SK-N-DZ (cell line): ENCODE measurements around the gene GLG1.
"Not testable (repeated sequence)": the region's sequence is repeated elsewhere in the genome, so short reads cannot be mapped to it uniquely, and the experiment has no call there.

Experiments used
- DNase-seq: peaks from one replicate; pipeline ENCODE4 v3.0.0-alpha.2; 2015; ENCODE audit warnings: low spot score

The GLG1 gene

DNA sequence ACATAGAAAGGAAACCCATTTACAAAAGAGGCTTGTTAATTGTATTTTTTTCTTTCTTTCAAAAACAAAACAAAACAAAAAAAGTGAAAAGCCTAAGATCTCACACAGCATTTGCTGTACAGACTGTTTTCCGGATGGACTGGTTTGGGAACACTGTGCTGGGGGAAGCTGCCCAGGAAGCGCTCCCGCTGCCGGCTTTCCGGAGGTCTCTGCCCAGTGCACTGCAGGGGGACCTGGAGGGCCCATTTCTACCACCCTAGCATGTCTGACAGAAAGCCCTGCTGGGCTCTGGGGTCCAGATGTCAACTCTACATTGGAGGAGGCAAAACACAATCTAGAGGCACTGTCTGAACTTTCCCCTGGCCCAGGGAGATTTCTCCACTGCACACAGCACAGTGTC, 159.3 kb downstream of the GLG1 start:
- DNase-seq, result no peak

DNA sequence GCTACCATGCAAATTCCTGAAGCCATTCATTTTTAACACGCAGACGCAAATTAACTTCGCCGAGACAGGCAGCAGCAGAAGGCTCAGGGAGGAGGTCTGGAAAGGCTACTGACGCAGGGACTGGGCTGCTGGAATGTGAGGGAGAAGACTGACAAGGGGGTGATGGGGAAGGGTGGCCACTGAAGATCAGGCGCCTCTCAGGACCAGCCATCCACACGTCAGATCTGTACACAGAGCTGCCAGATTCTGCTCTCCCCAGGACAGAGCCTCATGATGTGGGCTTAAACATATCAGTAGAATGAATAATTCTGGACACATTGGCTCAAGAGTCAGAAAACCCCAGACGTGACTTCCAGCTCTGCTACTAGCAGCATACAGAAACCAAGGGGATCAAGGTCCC, 160.0 kb downstream of the GLG1 start:
- DNase-seq, result no peak

DNA sequence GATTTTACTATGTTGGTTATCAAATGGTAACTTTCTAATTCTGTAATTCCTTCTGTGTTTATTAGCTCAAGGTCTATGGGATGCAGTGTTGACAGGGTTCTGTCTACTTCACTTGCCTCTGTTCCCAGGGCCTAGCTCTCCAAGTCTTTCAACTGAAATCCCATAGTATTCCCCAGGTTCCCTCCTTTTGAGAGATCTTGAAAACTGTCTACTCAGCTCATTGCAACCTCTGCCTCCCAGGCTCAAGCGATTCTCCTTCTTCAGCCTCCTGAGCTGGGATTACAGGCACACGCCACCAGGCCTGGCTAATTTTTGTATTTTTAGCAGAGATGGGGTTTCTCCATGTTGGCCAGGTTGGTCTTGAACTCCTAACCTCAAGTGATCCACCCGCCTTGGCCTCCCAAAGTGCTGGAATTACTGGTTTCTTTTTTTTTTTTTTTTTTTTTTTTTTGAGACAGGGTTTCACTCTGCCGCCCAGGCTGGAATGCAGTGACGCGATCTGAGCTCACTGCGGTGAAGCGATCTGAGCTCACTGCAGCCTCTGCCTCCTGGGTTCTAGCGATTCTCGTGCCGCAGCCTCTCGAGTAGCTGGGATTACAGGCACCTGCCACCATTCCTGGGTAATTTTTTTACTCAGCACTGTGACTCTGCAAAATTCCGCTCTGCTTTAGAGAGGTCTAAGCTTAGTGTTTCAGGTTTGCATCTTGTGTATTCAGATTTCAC, 163.1 kb downstream of the GLG1 start:
- DNase-seq, result not testable (repeated sequence)

DNA sequence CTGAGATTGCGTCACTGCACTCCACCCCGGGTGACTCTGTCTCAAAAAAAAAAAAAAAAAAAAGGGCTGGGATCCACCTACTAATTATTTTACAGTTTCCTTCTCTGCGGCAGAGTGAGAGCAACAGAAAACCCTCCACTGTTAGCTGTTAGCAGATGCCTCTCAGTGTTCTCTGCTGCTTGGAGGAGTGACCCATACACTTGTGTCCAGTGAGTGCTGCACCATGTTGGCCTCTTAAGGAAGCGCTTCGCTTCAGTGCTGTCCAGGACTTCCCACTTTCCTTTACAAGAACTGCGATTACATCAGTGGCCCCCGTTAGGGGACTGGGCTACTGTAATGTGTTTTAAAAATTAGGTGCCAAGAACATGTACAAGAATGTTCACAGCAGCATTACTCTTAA, 167.2 kb downstream of the GLG1 start:
- no peak for DNase-seq

DNA sequence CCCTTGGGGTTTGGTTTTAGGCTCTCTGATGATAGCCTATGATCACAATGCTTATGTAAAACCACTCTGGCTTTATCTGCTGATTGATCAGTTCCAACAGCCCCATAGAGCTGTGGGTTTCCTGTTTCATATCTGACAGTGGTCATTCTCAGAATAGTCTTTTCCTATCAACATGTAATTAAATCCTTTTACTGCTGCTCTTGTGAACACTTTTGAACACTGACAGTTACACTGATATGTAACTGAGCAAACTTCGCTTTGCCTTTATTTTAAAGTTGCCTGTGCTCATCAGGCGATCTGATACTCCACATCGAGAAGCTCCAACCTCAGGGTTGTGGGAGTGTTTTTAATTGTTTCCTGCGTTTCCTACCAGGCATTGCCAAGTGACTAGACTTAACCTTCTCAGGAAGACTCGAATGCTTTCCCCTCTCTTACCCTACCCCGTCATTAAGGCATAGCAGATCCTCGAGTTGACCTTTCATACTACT, 168.4 kb downstream of the GLG1 start:
- DNase-seq, result no peak

DNA sequence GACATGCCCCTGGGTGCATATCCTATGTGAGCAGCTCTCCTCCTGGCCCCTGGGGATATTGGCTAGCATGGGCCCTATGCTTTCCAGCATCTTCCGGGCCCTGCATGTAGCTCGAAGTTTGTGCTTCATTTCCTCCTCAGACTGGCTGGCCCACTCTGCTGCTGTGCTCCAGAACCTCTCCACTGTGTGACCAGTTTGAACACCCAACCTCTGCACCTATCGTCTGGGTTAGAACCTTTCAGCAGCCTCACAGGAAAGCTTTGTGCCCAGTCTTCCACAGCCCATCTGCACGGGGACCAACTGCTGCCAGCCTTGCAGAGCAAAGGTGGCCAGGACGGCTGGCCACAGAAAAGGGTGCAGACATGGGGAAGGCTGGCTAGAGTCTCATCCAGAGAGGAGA, 175.4 kb downstream of the GLG1 start:
- no peak for DNase-seq

DNA sequence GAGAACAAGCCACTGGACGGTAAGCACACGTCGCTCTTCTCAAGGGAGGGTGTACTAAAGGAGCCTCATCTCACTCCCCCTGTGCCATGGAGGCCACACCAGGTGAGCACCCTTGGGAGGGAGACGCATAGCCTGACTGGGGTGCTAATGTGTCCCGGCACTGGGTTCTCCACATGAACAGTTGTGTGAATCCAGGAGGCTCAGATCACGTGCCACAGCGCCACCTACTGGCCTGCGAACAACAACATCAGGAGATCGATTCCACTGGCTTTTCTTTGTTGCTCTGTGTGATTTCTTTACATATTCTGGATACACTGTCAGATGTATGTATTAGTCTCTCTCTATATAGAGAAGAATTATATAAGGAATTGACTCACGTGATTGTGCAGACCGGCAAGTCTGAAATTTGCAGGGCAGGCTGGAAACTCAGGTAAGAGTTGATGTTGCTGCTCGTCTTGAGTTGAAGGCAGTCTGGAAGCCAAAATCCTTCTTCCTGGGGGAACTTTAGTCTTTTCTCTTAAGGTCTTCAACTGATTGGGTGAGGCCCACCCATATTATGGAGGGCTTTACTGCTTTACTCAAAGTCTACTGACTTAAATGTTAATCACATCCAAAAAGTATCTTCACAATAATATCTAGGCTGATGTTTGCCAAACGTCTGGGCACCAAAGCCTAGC, 176.7 kb downstream of the GLG1 start:
- DNase-seq, result peak; percentile 58

DNA sequence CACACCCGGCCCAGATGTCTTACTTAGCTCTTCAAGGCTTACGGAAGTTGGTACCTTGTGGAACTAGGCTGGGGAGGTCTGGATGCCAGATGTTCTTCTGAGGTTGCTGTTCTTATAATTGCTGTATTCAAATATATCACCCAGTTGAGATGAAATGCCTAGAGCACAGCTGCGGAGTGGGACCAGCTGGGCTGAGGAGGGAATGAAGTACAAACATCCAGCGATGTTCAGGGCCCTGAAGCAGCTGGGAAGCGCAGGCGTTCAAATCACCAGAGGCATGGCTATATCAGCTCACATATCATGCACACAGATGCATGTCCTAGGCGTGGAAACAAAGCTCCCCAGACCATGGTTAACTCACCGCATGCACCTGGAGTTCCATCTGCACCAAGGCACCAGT, 178.4 kb downstream of the GLG1 start:
- not testable (repeated sequence) for DNase-seq

DNA sequence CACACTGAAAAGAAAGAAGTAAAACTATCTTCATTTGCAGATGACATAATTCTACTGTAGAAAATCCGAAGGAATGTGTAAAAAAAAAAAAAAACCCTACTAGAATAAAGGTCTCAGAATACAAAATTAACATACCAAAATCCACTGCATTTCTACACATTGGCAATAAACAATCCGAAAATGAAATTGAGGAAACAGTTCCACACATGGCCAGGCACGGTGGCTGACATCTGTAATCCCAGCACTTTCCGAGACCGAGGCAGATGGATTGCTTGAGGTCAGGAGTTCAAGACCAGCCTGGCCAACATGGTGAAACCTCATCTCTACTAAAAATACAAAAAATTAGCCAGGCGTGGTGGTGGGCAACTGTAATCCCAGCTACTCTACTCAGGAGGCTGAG, 181.2 kb downstream of the GLG1 start:
- DNase-seq, result not testable (repeated sequence)

DNA sequence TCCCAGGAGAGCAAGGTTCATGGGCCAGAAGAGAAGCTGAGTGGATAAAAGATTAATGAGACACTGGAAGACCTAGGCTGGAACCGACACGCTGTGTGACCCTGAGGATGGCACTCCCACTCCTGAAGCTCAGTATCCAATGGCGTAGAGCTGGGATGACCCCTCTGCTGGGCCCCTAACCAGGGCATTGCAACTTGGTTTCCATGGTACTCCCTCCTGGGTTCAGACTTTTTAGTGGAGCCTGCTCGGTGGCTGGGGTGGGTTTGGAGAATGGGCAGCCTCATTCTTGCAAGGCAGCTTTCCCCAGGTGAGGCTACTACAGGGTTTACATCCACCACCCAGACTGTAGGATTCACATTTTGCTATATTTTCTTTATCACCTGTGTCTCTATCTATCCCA, 183.2 kb downstream of the GLG1 start:
- not testable (repeated sequence) for DNase-seq

DNA sequence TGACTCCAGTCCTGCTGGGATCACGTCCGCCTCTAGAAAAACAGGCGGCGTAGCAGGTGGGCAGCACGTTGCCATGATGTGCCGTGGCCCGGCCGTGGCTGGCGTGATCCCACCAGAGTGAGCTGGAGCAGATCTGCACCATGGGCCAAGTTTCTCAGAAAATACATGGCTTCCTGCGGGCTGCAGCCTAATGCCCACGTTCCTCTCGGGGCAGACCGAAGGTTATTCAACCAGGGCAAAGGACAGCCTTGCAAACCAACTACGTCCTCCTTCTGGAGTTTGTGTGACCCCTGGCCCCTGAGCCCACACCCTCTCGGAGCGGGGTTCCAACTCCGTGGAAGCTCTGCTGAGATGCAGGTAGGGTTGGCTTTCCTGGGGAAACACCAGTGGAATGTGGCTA, 184.8 kb downstream of the GLG1 start:
- DNase-seq, result not testable (repeated sequence)

DNA sequence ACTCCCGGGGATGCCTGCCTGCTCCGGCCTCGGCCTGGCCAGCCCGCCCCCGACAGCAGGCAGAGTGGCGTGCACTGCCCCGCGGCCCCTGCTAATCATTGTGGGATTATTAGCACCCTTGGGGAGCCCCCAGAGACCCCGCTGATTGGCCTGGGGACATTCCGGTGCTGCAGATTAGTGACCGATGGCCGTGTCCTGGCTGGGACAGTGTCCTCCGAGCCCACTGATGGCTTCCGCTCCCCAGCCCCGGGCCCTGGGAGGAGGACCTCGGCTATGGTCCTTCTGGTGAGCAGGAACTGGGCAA, 185.5 kb downstream of the GLG1 start:
- DNase-seq, result not testable (repeated sequence)

DNA sequence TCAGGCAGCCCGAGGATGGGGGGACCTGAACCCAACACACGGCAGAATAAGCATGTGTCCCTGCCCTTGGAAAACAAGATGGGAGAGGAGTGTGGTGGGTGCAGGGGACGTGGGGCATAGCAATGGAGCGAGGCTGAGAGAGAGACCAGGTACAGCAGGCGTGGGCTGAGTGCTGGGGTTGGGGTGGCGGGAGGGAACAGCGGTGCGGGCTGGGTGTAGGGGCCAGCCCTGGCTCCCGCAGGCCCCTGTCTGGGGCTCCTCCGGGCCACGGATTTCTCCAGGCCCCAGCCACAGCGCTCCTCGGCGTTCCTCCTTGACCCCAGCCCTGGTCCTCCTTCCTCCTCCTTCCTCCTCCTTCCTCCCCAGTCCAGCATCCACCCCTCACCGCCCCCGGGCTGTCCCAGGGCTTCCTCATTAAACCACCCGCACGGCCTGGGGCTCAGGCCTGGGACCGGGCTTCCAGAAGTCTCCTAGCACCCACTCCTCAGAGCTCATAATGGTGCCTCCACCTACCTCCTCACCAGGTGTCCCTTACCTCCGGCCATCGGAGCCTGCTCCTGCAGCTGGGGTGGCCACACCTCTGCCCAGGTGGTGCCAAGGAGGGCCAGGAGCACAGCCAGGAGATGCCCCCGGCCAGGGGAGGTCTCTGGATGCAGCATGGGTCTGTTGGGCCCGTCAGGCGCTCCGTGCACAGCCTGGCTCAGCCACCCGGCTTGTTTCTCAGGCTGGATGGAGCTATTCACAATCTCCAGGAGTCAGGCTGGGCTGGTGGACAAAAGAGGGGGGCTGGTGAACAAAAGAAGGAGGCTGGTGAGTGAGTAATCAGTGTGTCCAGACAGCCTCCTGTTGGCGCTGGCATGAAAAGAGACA, 186.1 kb downstream of the GLG1 start, which contains the start of gene CLEC18B:
CLEC18B (minus strand) TSS at position 867 of the 870 bp plus-strand sequence; CDS start at position 659, 208 bp downstream.
- not testable (repeated sequence) for DNase-seq

DNA sequence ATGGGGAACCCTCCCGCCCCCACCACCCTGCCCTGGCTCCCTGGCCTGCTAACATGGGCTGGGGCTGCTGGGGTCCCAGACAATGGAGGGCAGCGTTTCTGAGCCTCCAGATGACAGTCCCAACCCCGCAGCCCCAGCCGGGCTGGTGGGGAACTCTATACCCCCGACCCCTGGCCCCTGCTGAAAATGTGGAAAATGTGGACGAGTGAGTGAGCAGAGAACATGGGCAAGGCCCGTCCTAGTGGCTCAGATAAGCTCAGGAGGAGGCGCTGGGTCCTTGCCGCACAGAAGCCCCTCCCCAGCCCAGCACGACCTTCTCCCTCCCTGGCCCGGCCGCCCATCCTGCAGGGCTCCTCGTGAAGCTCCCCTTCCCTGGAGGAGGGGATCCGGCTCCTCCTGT, 187.1 kb downstream of the GLG1 start:
- DNase-seq, result not testable (repeated sequence)

DNA sequence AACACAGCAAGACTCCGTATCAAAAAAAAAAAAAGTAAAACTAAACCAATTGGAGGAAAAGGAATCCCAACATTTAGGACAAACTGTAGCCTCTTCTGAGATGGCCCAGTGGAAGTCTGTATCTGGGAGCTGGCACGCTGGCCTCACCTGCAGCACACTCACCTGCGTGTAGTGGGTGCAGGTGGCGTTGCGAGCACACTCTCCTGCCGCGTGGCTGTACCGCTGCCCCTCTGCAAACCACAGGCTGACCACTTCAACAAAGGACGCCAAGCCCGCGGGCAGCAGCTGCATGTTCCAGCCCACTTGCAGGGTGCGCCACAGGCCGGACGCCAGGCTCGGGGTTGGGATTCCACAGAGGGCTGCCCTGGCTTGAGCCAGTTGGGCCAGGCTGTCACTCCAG, 189.0 kb downstream of the GLG1 start:
- DNase-seq, result not testable (repeated sequence)

DNA sequence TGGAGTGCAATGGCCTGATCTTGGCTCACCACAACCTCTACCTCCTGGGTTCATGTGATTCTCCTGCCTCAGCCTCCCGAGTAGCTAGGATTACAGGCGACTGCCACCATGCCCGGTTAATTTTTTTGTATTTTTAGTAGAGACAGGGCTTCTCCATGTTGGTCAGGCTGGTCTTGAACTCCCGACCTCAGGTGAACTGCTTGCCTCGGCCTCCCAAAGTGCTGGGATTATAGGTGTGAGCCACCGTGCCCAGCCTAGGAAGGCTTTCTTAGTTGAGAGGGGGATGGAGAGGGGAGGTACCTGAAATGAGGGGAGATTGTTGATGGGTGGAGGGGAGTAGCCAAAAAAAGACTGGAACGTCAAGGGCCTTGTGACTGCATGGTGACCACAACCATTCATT, 193.0 kb downstream of the GLG1 start:
- not testable (repeated sequence) for DNase-seq

DNA sequence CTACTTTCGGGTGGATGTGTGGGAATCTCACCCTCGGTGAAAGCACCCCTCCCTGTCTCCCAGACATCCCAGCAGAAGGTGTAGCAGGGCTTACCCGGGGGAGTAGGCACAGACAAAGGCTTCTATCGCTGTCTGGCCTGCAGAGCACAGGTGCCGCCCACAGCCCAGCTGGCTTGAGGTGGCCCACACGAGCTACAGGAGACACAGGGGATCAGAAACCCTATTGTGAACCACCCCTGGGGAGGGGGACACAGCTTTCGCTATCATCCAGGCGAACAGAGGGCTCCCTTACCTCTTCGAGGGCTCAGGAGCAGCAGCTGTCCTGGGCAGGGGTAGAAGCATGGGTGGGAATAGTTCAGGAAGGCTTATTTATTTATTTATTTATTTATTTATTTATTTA, 193.4 kb downstream of the GLG1 start:
- DNase-seq, result not testable (repeated sequence)

DNA sequence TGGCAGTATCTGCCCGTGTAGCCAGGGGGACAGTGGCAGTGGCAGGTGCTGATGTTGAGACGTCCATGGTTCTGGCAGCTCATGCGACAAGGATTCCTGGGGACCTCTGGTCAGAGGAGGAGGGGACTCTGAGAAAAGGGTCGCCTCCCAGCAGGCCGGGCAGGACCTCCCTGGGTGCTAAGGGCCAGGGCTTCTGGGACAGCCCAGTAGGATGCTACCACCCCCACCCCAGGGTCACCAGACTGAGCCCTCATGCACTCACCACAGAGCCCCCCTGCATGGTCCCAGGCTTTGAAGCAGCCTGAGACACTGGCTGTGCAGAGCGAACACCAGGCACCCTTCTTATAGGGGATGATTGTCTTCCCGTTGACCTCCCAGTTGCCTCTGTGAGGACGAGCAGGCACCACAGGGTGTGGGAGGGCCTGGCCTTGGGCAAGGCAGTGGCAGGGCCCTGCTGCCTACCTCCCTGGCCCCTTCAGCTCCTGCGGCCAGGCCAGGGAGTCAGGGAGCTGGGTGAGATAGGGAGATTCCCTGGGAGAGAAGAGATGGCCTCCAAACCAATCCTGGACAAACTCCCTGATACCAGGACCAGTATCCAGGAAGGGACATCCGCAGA, 194.0 kb downstream of the GLG1 start:
- DNase-seq, result not testable (repeated sequence)

DNA sequence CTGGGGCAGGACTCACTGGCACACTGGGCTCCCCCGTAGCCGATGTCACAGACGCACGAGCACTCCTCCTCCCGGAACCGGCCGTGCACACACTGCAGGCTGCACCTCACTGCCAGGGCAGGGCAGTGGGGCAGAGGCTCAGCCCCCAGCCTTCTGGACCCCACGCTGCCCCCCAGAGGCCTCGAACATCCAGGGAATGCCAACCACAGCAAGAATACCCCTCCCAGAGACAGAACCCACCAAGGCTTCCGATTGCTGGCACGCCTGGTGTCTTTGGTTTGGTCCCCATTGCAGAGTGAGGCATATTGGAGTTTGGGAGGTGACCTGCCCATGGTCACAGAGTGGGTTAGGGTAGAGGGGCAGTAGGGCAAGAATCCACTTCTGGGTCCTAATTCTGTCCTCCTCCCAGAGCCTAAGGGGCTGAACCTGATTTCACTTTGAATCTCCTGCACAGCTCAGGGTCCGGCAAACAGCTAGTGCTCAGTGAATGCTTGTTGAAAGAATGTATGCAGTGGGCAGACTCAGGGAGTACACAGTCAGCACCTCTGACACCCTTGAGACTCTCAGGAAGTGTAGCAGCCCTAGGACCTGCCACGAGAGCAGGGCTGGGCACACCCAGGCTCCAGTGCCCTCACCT, 194.7 kb downstream of the GLG1 start:
- DNase-seq, result not testable (repeated sequence)

DNA sequence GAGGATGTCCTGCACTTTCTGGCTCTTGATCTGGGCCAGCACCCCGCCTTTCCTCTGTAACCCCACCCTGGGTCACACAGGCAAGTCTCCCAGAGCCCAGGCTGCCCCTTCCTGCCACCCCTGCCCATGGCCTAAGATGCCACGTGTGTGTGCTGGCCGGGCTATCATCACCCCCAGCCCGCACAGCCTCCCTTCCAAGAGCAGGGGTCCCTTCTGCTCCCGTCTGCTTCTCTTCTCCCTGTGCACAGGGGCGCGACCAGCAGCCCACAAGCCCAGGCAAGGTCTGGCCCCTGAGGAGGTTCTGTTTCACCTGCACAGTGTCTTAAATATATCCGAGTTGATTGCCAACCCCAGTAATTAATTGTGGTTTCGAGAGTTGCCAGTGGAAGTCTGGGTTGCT, 195.9 kb downstream of the GLG1 start:
- not testable (repeated sequence) for DNase-seq
